HPDE6-E6E7 (cell line): ENCODE results near the gene ELP5.

Source experiments
- DNase-seq: peaks from one replicate; pipeline ENCODE4 v3.0.0; 2011; ENCODE audit warnings: missing footprints; ENCODE audit errors: extremely low spot score

Gene ELP5

DNA sequence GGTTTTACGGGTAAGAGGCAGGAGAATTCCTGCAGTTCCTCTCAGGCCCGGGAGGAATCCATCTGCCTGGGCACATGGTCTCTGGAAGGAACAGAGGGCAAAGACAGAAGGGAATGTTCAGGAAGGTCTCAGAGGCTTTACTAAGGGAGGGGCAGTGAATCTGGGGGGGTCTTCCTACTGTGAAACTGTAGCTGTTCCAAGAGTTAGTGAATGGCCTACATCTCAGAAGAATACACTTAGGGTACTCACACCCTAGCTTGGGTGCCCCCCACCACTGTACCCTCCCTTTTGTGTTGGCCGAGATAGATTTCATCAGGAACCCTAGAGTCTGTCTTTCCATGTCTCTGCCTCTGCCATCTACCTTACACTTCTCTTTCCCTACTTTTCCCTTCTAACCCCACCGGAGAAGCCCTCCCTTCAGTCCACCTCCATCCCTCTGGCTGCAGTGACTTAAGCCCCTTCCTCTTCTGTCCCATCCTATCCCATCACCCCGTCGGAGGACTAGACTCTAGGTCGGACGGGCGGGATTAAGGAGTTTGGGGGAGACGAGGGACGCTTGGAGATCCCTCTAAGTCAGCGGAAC is 32.7 kb upstream of the ELP5 start:
- DNase-seq = no peak

- DNase-seq = peak; percentile 78
Observed at GRCh38 chr17:7219812-7220592, 32.0 kb upstream of the ELP5 start, which contains the start of the genes ACADVL and DLG4. Gene ACADVL, plus strand, starts transcription at chr17:7219938. Its CDS starts 47 bp downstream, at chr17:7219985. Gene DLG4, minus strand, starts transcription at chr17:7219836.

- DNase-seq = no peak
Observed at GRCh38 chr17:7220593-7221277, 31.3 kb upstream of the ELP5 start.

- no peak for DNase-seq
Observed at GRCh38 chr17:7221278-7222092, 30.5 kb upstream of the ELP5 start.

DNA sequence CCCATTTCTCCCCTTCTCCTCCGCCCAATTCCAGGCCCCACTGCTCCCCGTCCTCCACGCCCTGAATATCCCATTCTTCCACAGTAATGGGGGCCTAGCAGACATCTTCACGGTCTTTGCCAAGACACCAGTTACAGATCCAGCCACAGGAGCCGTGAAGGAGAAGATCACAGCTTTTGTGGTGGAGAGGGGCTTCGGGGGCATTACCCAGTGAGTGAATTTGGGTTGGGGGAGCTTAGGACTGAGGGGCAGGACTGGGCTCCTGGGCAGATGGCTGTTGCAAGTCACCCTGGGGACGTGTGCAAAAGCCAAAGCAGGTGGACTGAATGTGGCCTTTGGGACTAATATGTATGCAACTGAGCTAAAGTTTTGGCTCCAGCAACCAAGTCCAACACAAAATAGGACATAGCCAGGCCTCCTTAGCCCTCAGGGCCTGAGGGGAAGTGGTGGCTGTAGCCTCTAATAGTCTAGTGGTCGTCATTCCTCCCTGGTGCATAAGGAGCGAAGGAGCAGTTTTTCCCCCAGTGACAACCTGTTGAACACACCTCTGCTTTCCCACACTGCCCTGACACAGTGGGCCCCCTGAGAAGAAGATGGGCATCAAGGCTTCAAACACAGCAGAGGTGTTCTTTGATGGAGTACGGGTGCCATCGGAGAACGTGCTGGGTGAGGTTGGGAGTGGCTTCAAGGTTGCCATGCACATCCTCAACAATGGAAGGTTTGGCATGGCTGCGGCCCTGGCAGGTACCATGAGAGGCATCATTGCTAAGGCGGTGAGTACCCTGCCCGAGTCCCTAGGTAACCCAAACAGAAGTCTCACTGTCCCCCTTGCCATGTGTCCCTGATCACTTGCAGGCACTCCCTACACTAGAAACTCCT is 29.7 kb upstream of the ELP5 start:
- no peak for DNase-seq

- DNase-seq = no peak
Observed at GRCh38 chr17:7222972-7223292, 29.1 kb upstream of the ELP5 start.

GRCh38 chr17:7223375-7223774 is 28.6 kb upstream of the ELP5 start:
- DNase-seq = no peak

- no peak for DNase-seq
Observed at GRCh38 chr17:7224110-7224509, 27.9 kb upstream of the ELP5 start.

DNA sequence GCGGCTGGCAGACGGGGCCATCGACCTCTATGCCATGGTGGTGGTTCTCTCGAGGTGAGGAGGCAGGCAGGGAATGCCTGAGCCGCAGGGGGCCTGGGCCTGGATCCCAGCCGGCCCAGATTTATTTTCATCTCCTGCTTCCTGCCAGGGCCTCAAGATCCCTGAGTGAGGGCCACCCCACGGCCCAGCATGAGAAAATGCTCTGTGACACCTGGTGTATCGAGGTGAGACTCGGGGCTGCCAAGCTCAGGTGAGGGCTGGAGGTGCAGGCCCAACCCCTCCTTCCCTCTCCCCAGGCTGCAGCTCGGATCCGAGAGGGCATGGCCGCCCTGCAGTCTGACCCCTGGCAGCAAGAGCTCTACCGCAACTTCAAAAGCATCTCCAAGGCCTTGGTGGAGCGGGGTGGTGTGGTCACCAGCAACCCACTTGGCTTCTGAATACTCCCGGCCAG is 27.3 kb upstream of the ELP5 start:
- no peak for DNase-seq

- DNase-seq = no peak
Observed at GRCh38 chr17:7225711-7226331, 26.2 kb upstream of the ELP5 start.

DNA sequence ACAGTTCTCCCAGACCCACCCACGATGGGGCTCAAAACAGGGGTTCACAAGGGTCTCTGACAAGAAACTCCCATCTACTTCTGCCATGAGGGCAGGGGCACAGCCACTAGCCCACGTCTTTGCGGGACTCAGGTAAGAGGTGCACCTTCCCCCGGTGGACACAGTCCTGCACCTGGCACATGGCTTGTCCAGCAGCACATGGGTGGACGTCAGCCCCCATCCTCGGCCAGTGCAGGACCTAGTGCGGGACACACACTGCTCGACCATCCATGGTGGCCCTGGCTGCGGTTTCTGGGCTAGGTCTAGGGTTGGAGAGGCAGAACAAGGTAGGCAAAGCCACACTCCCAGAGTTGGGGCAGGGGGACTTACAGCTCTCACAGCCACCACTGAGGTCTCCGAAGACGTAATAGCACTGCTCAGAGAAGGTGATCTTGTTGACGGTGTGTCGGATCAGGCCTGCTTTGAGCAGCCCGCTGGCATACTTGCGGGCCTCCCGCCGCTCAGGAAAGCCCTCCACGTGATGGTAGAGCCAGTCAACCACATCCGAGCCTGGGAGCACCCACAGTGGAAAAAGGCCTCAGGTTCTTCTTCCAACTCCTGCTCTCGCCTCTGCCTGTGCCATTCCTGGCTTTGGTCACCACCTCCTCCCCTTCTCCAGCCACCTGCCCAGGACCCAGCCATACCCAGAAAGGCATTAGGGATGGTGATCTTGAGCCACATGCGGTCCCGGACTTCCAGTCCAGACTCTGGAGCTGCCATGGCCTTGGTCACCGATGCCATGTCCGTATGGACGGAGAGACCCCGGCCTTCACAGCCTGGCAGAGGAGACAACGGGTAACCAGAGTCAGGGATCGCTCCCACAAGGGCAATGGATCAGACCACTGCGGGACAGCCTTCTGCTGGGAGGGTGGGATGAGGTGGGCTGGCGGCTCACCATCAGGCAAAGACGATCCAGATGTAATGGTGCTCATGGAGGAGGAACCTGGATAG is 25.0 kb upstream of the ELP5 start:
- no peak for DNase-seq

GRCh38 chr17:7228920-7229319 is 23.1 kb upstream of the ELP5 start:
- no peak for DNase-seq

- DNase-seq = no peak
Observed at GRCh38 chr17:7229504-7229903, 22.5 kb upstream of the ELP5 start.

DNA sequence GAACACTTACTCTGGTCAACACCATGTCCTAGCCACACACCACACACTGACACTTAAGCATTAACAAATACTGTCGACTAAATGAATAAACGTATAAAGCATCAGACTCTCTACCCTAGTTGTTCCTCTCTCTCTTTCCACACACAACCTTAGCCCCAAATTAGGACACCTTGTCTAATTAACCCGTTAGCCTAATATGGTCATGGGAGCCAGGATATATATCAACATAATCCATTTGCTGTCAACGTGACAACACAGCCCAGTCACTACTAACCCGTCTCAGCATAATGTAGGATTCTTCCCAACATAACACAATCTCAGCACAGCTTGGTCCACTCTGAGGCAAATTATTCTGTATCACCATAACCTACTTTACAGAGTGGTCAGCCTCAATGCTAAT is 19.9 kb upstream of the ELP5 start:
- no peak for DNase-seq

GRCh38 chr17:7233701-7234082 is 18.3 kb upstream of the ELP5 start:
- no peak for DNase-seq

DNA sequence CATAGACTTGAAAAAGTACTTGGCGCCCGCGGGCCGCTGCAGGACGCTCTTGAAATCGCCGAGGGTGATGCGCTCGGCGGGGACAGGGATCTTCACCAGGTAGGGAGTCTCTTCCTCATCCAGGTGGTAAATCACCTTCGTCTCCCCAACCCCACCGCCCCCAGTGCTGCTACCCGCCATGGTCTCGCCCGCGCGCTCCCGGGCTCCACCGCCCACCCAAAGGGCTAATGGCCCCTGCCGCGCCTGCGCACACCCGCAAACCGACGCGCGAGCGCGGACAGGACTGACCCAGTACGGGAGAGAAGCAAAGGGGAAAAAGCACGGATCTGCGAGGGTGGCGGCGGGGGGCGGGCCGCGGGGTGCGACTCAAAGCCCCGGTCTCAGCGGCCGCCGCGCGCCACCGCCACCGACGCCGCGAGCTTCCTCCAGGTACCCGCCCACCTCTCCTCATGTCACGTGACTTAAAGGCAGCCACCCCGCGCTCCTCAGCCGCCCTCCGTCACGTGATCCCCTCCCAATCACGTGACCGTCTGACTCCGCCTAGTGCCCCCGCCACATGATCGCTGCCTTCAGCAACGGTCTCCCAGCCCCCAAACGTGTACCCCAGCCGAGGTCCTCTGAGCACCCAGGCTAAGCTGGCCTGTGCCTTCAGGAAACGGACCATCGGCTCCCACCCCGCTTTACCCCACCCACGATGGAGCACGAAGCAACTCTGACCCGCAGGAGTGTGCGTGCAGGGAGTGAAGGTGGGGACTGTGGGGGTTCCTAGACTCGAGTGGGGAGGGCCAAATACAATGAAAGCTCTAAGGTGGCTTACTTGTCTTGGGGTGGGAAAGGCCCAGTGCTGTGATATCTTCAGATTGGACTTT is 17.7 kb upstream of the ELP5 start, which contains the start of gene DVL2:
Gene DVL2, minus strand, starts transcription at position 435 of the 869 bp plus-strand sequence. Its CDS starts 255 bp downstream, at position 180.
- peak; percentile 83 for DNase-seq

- DNase-seq = no peak
Observed at GRCh38 chr17:7235693-7236665, 16.0 kb upstream of the ELP5 start.
